ENCODE measurements around the gene TTC28.

DNA sequence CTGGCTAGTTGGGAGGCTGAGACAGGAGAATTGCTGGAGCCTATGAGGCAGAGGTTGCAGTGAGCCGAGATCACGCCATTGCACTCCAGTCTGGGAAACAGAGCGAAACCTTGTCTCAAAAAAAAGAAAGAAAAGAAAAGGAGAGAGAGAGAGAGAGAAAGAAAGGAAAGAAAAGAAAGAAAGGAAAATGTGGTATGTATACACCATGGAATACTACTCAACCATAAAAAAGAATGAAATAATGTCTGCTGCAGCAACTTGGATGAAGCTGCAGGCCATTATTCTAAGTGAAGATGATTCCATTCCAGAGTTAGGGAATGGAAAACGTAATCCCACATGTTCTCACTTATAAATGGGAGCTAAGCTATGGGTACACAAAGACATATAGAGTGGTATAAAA lies 30.8 kb downstream of the TTC28 start:
- TF ChIP-seq SUZ12 (IDR thresholded peaks at IDR 0.05; ENCODE audit: extremely low read depth, insufficient read depth, insufficient read length), result no peak
- no peak for TF ChIP-seq YY1 (IDR thresholded peaks at IDR 0.05; ENCODE audit: insufficient read depth, insufficient read length)
- TF ChIP-seq ZNF274 (IDR thresholded peaks at IDR 0.05; ENCODE audit: low read depth, low read length), result no peak
